ENCODE measurements around the gene FNDC3B.
"Not testable (repeated sequence)": the region's sequence is repeated elsewhere in the genome, so short reads cannot be mapped to it uniquely, and the experiment has no call there.

The FNDC3B gene

GRCh38 chr3:172090035-172090434 lies 50.7 kb downstream of the FNDC3B start:
- in situ Hi-C loops (cut with MboI; ENCODE audit: low sequenced_read_pairs) = no loop called here

GRCh38 chr3:172092658-172093057 lies 53.3 kb downstream of the FNDC3B start:
- in situ Hi-C loops (cut with MboI; ENCODE audit: low sequenced_read_pairs) = no loop called here

GRCh38 chr3:172093581-172094443 lies 54.4 kb downstream of the FNDC3B start:
- in situ Hi-C loops (cut with MboI; ENCODE audit: low sequenced_read_pairs) = not testable (repeated sequence)

- in situ Hi-C loops (cut with MboI; ENCODE audit: low sequenced_read_pairs) = no loop called here
Observed at GRCh38 chr3:172094621-172095557, 55.5 kb downstream of the FNDC3B start.

GRCh38 chr3:172096881-172097420 lies 57.6 kb downstream of the FNDC3B start:
- in situ Hi-C loops (cut with MboI; ENCODE audit: low sequenced_read_pairs) = no loop called here

GRCh38 chr3:172097585-172097984 lies 58.2 kb downstream of the FNDC3B start:
- in situ Hi-C loops (cut with MboI; ENCODE audit: low sequenced_read_pairs) = no loop called here

- in situ Hi-C loops (cut with MboI; ENCODE audit: low sequenced_read_pairs) = no loop called here
Observed at GRCh38 chr3:172098698-172099494, 59.5 kb downstream of the FNDC3B start.

- in situ Hi-C loops (cut with MboI; ENCODE audit: low sequenced_read_pairs) = no loop called here
Observed at GRCh38 chr3:172099495-172099808, 60.1 kb downstream of the FNDC3B start.

- in situ Hi-C loops (cut with MboI; ENCODE audit: low sequenced_read_pairs) = no loop called here
Observed at GRCh38 chr3:172100482-172100881, 61.1 kb downstream of the FNDC3B start.

- in situ Hi-C loops (cut with MboI; ENCODE audit: low sequenced_read_pairs) = no loop called here
Observed at GRCh38 chr3:172101107-172101506, 61.7 kb downstream of the FNDC3B start.

- in situ Hi-C loops (cut with MboI; ENCODE audit: low sequenced_read_pairs) = no loop called here
Observed at GRCh38 chr3:172102123-172102882, 62.9 kb downstream of the FNDC3B start.

- in situ Hi-C loops (cut with MboI; ENCODE audit: low sequenced_read_pairs) = no loop called here
Observed at GRCh38 chr3:172102883-172103310, 63.5 kb downstream of the FNDC3B start.

GRCh38 chr3:172103724-172104123 lies 64.3 kb downstream of the FNDC3B start:
- in situ Hi-C loops (cut with MboI; ENCODE audit: low sequenced_read_pairs) = no loop called here

- in situ Hi-C loops (cut with MboI; ENCODE audit: low sequenced_read_pairs) = no loop called here
Observed at GRCh38 chr3:172104471-172105072, 65.2 kb downstream of the FNDC3B start.

- in situ Hi-C loops (cut with MboI; ENCODE audit: low sequenced_read_pairs) = no loop called here
Observed at GRCh38 chr3:172106037-172106954, 66.9 kb downstream of the FNDC3B start.

GRCh38 chr3:172106989-172107388 lies 67.6 kb downstream of the FNDC3B start:
- in situ Hi-C loops (cut with MboI; ENCODE audit: low sequenced_read_pairs) = no loop called here

GRCh38 chr3:172107403-172107802 lies 68.0 kb downstream of the FNDC3B start:
- in situ Hi-C loops (cut with MboI; ENCODE audit: low sequenced_read_pairs) = no loop called here

- in situ Hi-C loops (cut with MboI; ENCODE audit: low sequenced_read_pairs) = no loop called here
Observed at GRCh38 chr3:172110127-172110779, 70.9 kb downstream of the FNDC3B start.
